NCI-H2196 (cell line): ENCODE measurements around the gene OBSCN.
"Not testable (repeated sequence)": the region's sequence is repeated elsewhere in the genome, so short reads cannot be mapped to it uniquely, and the experiment has no call there.

Source experiments
- DNase-seq: peaks from one replicate; lab custom pipeline; 2025; ENCODE audit not compliant: unreplicated experiment; lab: John Stamatoyannopoulos, UW

Gene OBSCN

DNA sequence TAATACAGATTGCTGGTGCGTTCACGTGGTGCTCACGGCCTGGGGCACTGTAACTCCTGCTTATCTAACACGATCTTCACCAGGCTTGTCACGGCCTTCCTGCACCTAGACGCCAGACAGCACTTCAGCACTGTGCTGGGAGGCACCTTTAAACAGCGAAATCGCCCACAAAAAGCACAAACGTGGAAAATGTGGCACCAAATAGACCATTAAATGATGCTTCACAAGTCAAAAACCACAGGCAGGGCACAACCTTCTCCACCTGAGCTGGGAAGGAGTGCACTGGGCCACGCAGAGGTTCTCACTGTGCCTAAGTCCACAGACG is 22.2 kb upstream of the OBSCN start:
- DNase-seq = no peak

DNA sequence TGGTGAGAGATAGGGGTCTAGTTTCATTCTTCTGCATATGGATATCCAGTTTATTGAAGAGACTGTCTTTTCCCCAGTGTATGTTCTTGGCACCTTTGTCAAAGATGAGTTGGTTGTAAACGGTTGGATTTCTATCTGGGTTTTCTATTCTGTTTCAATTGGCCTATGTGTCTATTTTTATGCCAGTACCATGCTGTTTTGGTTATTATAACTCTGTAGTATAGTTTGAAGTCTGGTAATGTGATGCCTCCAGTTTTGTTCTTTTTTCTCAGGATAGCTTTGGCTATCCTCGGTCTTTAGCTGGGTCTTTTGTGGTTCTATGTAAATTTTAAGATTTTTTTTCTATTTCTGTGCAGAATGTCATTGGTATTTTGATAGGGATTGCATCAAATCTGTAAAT is 19.6 kb upstream of the OBSCN start:
- not testable (repeated sequence) for DNase-seq

DNA sequence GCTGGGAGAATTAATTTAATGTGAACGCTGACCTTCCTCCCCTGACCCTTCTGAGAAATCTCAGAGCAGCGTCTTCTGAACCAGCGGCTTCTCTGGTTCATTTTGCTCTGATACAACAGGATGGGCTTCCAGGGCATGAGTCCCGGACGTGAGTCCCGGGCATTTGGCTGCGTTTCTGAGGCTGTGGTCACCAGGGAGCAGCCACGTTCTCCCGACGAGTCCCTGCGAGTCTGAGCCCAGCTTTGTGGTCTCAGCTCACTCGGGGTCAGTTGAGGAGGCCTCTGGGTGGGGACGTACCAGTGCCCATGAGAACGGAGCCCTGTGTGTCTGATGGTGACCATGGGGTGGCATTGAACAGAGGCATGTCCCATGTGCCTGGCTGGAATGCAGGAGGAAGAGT is 17.7 kb upstream of the OBSCN start:
- no peak for DNase-seq

DNA sequence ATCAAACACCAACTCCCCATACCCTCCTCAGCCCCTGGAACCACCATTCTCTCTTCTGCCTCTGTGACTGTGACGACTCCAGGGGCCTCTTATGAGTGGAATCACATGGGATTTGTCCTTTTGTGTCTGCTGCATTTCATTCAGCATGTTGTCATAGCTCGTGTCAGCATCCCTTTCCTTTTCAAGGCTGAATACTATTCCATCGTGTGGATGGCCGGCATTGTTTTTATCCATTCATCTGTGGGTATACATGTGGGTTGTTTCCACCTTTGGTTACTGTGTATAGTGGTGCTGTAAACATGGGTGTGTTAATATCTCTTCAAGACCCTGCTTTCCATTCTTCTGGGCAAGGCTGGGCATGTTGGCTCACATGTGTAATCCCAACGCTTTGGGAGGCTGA is 17.1 kb upstream of the OBSCN start:
- DNase-seq = no peak

DNA sequence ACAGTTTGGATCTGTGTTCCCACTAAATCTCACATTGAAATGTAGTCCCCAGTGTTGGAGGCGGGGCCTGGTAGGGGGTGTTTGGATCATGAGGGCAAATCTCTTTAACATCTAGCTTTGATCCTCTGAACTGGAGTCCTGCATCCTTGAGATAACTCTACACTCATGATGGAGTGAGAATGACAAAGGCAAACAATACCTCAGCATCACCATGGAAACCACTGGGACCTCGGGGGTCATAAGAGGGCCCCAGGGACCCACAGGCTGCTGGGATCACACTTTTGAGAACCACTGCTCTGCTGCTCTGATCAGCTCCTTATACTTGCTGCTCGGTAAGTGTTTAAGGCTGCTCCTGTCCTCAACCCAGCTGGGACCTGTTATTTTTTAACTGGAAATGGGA is 13.4 kb upstream of the OBSCN start:
- no peak for DNase-seq

DNA sequence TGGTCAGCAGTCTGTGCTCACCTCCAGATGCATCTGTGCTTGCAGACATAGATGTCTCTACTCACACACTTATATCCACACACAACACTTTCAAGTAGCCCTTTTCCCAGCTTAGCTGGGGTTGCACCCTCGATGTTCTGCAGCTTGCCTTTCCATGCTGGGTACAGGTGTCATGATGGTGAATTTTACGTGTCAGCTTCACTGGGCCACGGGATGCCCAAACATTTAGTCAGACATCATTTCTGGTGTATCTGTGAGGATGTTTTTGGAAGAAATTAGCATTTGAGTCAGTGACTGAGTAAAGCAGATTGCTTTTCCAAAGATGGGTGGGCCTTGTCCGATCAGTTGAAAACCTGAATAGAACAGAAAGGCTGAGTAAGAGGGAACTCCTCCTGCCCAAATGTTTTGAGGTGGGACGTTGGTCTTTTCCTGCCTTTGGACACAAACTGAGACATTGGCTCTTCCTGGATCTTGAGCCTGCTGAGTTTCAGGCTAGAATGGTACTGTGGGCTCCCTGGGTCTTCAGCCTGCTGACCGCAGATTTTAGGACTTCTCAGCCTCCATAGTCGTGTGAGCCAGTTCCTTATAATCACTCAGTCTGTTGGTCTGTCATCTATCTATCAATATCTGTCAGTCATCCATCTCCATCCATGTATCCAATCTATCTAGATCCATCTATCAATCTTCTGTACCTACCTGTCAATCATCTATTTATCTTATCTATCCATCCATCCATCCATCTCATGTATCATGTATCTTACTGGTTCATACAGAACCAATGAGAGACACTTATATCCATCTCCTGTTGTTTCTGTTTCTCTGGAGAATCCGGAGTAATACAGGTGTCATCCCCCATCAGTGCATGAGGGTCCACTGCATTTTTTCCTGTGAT is 12.7 kb upstream of the OBSCN start:
- DNase-seq = no peak

DNA sequence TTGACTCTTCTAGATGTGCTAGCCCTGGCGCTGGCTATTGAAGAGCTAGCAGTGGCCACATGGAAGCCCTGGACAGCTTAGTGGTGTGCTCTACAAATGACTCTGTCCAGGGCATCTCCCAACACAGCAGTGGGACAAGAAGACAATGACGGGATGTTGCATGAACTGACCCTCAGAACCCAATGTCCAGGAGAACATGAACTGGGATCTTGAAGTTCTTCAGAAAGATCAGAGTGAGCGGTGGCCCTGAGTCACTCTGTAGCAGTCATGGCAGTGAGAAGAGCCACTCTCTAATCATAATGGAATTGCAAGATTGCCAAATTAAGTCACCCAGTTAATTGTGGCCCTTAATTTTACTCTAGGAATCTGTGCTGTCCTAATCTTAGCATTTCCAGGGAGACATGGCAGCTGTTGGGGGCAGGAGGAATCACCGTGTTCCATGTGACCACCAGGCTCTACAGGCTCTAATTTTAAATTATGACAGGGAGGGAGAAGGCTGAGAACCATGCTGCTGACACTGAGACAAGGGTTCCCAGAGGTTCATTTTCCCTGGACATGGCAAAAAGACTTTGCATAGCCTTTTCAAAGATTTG is 10.2 kb upstream of the OBSCN start:
- DNase-seq = no peak

DNA sequence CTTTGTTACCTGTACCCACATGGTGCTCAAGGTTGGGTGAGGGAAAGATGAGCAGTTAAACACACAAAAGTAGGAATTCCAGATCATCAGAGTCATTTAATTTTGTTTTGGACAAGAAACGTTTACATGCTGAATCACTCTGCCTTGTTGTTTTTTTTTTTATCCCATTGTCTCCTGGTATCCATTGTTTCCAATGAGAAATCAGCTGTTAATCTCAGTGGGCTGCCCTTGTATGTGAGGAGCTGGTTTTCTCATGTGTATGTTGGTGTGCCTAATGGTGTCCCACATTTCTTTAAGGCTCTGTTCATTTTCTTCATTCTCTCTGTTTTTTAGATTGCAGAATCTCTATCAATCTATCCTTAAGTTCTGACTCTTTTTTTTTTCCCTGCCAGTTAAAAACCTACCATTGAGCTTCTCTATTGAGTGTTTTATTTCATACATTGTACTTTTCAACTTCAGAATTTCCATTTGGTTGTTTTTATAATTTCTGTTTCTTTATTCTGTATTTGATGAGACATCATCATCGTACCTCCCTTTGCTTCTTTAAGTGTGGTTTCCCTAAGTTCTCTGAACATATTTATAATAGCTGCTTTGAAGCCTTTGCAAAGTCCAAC is 8.8 kb upstream of the OBSCN start:
- DNase-seq = no peak

DNA sequence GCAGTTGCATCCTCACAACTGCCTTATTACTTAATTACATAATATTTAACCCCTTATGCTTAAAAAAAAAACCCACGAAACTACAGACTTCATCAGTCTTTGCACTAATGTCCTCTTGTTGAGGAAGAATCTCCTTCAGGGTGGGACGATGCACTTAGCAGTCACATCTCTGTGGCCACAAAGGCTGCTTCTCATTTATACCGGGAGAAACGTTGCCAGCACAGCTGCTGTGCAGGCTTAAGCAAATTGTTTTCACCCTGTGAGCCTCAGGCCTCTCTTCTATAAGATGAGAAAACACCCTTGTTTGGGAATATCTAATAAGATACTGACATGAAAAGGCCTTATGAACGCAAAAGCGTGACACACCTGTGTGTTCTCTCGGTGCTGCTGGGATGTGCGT is 2.9 kb upstream of the OBSCN start:
- no peak for DNase-seq

DNA sequence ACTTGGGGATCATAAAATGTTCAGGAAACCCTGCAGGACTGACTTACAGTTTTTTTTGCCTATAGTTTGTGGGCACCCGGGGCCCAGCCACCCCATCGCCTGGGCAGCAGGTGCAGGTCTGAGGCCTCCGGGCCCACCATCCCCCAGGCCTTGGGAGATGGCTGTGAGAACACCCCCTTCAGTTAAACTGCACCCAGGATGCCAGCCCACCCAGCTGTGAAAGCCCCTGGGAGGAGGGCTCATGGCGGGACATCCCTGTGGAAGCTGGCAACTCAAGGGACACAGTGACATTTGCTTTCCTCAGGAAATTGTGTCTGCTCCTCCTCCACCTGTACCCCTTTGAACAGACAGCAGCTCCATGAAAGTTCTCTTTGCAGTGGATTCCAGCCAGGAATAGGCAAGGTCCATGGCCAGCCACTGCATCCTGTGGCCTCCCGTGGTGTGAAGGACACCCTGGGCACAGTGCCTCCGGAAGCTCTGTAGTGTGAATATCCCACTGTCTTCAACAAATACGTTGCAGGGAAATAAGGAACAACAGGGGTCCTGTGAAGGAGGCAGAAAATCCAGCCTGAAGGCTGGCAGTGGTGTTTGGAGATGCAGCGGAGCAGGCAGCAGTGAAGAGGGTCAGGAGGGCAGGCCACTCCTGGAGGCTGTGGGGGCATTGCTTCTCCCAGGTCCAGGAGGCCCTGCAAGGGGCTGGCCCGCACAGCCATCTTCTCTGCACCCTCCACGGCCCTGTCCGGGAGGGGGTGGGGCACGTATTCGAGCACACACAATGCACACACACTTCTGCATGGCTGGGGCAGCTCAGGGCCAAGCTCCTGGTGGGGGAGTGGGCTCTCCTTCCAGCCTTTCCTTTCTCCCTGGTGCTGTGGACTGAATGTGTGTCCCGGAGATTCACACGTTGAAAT is 2.1 kb upstream of the OBSCN start:
- no peak for DNase-seq

DNA sequence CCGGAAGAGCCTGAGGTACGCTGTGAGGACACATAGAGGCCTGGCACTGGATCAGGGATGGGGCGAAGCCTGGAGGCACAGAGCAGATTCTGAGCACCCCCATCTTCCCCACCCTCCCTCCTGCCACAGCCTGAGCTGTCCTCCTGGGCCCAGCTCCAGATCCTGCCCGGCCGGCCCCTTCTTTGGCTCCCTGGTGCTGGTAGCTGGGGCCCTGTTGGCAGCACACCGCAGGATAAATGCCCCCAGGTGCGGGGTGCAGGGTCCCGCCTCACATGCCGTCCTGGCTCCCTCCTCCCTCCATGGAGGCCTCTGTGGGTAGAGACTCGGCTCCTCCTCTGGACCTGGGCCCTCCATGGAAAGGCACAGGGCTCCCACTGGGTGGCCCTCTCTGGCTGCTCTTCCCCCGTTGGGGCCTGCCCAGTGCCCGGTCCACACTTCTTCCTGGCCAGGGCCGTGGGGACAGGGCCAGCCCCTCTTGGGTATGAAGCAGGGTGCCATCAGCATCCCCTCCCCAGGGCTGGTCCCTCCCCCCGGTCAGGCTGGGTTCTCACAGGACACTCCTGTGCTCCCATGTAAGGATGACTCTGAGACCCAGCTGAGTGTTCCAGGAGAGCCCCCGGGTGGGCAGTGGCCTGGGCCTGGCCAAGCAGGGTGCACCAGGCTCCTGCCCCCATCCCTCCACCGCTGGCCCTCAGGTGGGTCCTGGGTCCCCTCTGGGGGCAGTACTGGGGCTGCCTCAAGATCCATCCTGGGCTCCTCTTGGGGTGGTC is 1.1 kb upstream of the OBSCN start:
- no peak for DNase-seq

DNA sequence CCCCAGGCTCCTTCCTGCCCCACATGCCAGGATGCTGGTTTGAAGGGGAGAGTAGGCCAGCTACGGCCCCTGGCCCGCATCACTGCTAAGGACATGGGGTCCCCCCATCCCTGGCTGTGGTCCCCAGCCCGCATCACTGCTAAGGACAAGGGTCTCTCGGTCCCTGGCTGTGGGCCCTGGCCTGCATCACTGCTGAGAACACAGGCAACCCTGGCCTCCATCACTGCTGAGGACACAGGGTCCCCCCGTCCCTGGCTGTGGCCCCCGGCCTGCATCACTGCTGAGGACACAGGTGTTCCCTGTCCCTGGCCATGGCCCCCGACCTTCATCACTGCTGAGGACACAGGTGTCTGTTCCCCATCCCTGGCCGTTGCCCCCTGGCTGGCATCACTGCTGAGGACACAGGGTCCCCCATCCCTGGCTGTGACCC is 448 bp upstream of the OBSCN start:
- no peak for DNase-seq

DNA sequence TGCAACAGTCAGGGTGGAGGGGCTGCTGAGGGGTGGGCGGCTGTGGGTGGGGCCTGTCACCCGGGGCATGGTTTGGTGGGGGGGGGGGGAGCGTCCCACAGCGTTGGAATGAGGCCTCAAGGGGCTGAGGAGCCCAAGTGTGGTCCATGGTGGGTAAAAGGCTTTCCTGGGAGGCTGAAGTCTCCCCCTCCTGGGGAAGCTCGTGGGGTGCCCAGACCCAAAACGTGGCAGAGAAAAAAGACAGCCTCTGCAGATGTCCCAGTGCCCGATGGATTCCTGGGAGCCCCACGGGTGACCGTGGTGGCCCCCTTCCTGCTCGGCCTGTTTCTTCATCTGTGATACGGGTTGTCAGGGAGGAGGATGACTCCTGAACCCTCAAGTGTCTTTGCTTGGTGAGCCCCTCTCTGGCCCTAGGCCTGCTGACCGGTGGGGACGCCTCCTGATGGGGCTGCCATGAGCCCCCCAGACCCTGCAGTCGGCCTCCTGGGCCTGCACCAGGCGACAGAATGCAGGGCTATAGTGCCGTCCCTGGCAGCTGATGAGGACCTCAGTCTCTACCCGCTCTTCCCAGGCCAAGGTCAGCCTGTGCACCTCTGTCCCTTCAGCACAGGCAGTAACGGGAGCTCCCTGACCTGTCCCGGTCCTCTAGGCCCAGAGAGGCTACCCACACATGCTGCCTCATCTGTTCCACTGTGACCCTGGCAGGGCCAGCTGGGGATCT is 1.1 kb downstream of the OBSCN start:
- DNase-seq = no peak

DNA sequence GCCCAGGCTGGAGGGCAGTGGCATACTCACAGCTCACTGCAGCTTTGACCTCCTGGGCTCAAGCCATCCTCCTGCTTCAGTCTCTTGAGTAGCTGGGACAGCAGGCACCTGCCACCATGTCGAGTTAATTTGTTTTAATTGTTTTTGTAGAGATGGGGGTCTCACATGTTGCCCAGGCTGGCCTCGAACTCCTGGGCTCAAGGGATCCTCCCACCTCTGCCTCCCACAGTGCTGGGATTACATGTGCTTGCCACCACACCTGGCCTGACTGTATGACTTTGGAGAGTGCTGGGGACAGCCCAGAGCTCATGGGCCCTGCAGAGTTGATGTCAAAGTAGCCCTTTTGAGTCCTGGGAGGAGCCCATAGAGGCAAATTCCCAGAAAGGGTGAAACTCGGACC is 1.8 kb downstream of the OBSCN start:
- DNase-seq = no peak

DNA sequence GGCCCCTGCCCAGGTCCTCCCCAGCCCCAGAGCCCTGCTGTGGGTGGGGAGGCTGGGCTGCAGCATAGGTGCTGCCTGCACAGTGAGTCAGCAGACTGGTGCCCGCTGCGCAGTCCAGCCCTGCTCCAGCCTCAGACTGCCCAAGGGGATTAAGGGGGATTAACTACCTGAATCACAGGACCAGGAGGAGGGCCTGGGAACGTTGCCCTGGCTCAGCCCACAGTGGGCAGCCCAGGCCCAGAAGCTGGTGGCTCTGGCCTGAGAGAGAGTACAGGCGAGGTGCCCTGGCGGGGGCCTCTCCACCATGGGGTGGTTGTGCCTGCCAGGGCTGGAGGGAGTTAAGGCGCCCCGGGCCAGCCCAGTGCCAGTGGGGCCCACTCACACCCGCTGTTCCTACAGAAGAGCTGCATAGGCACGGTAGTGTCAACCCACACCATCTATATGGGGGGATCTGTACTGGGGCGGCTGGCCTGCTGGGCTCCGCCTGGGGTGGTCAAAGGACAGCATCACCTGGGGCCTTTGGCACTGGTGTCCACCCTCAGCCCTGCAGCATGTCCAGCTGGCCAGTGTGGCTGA is 2.3 kb downstream of the OBSCN start:
- no peak for DNase-seq

DNA sequence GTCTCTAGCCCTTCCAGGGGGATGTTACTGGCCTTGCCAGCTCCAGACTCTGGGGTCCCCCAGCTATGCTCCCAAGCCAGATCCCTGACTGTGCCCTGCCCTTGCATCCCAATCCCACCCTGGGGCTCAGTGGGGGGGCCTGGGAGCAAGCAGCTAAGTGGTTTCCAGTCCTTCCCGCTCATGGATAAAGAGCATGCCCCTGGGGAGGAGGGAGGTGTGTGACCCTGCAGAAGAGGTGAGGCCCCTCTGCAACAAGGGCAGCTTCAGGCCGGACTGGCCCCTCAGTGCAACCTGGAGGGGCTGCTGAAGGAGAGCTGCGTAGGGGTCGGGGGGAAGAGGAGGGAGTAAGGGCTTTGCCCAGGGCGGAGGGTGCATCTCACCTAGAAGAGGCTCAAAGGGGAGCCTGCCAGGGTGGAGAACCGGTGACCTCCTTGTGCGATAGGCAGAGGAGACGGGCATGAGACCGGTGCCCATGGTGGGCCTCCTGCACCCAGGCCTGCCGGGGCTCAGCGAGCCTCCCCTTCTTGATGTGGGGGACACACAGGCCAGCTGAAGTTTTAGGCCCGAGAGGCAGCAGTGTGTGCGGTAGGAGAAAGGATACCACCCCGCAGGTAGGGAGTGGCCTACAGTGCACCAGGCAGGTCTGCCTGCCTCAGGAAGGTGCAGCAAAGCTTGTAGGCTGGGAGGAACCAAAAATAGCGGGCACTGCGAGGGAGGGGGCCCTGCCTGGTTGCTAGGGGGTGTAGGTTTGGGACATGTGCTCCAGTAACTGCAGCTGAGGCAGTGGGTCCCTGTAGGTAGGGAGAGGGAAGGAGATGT is 3.1 kb downstream of the OBSCN start:
- no peak for DNase-seq

DNA sequence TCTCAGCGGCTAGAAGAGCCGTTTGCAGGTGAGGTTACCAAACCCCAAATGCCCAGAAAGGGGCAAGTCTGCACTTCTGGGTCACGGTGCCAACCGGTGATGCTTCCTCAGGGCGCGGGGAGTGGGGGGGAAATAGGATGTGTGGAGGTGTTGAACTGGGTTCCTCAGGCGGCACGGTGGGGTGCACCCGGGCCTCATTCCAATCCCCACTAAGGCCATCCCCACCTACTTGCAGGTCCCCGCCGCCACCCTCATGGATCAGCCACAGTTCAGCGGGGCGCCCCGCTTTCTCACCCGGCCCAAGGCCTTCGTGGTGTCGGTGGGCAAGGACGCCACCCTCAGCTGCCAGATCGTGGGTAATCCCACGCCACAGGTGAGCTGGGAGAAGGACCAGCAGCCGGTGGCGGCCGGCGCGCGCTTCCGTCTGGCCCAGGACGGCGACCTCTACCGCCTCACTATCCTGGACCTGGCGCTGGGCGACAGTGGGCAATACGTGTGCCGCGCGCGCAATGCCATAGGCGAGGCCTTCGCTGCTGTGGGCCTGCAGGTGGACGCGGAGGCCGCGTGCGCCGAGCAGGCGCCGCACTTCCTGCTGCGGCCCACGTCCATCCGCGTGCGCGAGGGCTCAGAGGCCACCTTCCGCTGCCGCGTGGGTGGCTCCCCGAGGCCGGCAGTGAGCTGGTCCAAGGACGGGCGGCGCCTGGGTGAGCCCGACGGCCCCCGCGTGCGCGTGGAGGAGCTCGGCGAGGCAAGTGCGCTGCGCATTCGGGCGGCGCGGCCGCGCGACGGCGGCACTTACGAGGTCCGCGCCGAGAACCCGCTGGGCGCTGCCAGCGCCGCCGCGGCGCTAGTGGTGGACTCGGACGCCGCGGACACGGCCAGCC is 3.9 kb downstream of the OBSCN start:
- no peak for DNase-seq

DNA sequence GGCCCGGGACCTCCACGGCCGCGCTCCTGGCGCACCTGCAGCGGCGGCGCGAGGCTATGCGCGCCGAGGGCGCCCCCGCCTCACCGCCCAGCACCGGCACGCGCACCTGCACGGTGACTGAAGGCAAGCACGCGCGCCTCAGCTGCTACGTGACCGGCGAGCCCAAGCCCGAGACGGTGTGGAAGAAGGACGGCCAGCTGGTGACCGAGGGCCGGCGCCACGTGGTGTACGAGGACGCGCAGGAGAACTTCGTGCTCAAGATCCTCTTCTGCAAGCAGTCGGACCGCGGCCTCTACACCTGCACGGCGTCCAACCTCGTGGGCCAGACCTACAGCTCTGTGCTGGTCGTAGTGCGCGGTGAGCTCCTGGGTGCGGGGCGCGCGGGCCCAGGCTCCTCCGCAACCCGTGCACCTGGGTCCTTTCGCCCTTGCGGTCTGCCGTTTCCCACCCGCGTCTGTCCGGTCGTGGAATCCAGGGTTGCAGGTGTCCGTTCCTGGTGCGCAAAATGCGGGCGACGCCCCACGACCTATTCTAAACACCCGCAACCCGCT is 4.6 kb downstream of the OBSCN start:
- no peak for DNase-seq
